Measurements from ENCODE around the gene SERPINA3. TPM values are rescaled to one million over a fixed set of nuclear protein-coding genes. Genes with fewer than 3 reads are reported as not detected.

The SERPINA3 gene
- total RNA-seq, 2 donors from 2014 or later = 5.7 to 11.8 TPM

- H3K27ac ChIP-seq = no peak overlapping the region
- no peaks in the 10 kb centered on the region for H3K27me3 ChIP-seq
- H3K4me1 ChIP-seq = no peaks in the 10 kb centered on the region
- no peak overlapping the region for H3K4me3 ChIP-seq
- no peak overlapping the region for H3K9ac ChIP-seq (ENCODE audit: low read depth in 2 of 2, low read length in 2 of 2)
- no peaks in the 10 kb centered on the region for H3K36me3 ChIP-seq
- no peaks in the 10 kb centered on the region for H3K9me3 ChIP-seq
- intact Hi-C loops (cut with DNase I) = no loop called here
- TF ChIP-seq, protein P1, sequence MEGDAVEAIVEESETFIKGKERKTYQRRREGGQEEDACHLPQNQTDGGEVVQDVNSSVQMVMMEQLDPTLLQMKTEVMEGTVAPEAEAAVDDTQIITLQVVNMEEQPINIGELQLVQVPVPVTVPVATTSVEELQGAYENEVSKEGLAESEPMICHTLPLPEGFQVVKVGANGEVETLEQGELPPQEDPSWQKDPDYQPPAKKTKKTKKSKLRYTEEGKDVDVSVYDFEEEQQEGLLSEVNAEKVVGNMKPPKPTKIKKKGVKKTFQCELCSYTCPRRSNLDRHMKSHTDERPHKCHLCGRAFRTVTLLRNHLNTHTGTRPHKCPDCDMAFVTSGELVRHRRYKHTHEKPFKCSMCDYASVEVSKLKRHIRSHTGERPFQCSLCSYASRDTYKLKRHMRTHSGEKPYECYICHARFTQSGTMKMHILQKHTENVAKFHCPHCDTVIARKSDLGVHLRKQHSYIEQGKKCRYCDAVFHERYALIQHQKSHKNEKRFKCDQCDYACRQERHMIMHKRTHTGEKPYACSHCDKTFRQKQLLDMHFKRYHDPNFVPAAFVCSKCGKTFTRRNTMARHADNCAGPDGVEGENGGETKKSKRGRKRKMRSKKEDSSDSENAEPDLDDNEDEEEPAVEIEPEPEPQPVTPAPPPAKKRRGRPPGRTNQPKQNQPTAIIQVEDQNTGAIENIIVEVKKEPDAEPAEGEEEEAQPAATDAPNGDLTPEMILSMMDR (IDR thresholded peaks at IDR 0.05) = no peak
- DNase-seq = no peak
These were observed 25.6 kb upstream of the SERPINA3 start for GRCh38 chr14:94586635-94587034.

DNA sequence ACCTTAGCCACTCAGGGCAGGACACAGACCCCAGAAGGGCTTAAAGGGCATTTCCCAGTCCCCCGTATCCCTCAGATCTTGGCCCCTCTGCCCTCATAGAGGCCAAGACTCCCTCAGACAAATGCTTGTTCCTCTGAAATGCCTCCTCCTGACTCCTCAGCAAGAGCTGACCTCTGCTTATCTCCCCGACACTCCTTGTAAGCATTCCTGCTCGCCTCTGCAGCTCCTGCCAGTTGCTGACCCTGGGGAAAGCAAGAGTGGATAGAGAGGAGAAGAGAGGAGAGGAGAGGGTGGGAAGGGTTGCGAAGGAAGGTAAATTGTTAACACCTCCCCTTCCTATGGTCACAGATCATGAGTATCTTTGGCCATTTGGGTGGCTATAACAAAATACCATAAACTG lies 23.9 kb upstream of the SERPINA3 start:
- TF ChIP-seq, protein P1 (IDR thresholded peaks at IDR 0.05) = no peak
- Histone ChIP-seq H3K9me3 (no peaks in the 10 kb centered on the region), H3K27me3 (no peaks in the 10 kb centered on the region), H3K9ac (ENCODE audit: low read depth in 2 of 2, low read length in 2 of 2) (no peak overlapping the region), H3K4me1 (no peaks in the 10 kb centered on the region), H3K27ac (no peak overlapping the region), H3K4me3 (no peak overlapping the region), H3K36me3 (no peaks in the 10 kb centered on the region)
- intact Hi-C loops (cut with DNase I) = no loop called here
- no peak for DNase-seq

DNA sequence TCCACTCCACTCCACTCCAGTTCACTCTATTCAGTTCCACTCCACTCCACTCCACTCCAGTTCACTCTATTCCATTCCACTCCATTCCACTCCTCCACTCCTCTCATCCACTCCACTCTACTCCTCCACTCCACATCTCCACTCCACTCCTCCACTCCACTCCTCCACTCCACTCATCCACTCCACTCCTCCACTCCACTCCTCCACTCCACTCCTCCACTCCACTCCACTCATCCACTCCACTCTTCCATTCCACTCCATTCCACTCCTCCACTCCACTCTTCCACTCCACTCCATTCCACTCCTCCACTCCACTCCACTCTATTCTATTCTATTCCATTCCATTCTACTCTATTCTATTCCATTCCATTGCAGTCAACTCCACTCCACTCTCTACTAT lies 21.1 kb upstream of the SERPINA3 start:
- TF ChIP-seq, protein P1 (IDR thresholded peaks at IDR 0.05) = no peak
- DNase-seq = no peak
- Histone ChIP-seq H3K36me3 (no peaks in the 10 kb centered on the region), H3K4me1 (no peaks in the 10 kb centered on the region), H3K4me3 (no peak overlapping the region), H3K9ac (ENCODE audit: low read depth in 2 of 2, low read length in 2 of 2) (no peak overlapping the region), H3K9me3 (no peaks in the 10 kb centered on the region), H3K27ac (no peak overlapping the region), H3K27me3 (no peaks in the 10 kb centered on the region)
- intact Hi-C loops (cut with DNase I) = no loop called here

- Histone ChIP-seq H3K36me3 (no peaks in the 10 kb centered on the region), H3K4me3 (no peak overlapping the region), H3K4me1 (no peaks in the 10 kb centered on the region), H3K9me3 (no peaks in the 10 kb centered on the region), H3K27ac (no peak overlapping the region), H3K9ac (ENCODE audit: low read depth in 2 of 2, low read length in 2 of 2) (no peak overlapping the region), H3K27me3 (no peaks in the 10 kb centered on the region)
- intact Hi-C loops (cut with DNase I) = no loop called here
- TF ChIP-seq, protein P1 (IDR thresholded peaks at IDR 0.05) = no peak
- DNase-seq = no peak
These were observed 20.3 kb upstream of the SERPINA3 start for GRCh38 chr14:94591871-94592270.

DNA sequence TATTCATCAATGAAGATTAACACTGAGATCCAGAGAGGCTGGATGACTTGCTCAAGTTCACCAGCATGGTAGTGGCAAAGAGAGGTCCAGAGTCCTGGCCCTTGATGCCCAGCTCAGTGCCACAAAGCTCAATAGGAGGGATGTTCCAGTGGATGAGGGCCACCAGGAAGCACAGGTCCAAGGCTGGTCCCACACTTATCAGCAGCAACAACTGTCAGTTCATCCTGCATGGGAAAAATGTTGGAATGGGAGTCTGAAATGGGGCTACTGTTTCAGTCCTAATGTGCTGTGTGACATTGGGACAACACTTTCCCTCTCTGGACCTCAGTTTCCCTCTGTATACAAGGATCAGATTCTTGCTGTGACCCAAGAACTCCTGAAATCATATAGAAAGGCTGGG lies 19.7 kb upstream of the SERPINA3 start:
- no peaks in the 10 kb centered on the region for H3K27me3 ChIP-seq
- H3K27ac ChIP-seq = no peak overlapping the region
- no peak overlapping the region for H3K4me3 ChIP-seq
- DNase-seq = no peak
- no peaks in the 10 kb centered on the region for H3K9me3 ChIP-seq
- TF ChIP-seq, protein P1 (IDR thresholded peaks at IDR 0.05) = no peak
- H3K9ac ChIP-seq (ENCODE audit: low read depth in 2 of 2, low read length in 2 of 2) = no peak overlapping the region
- no peaks in the 10 kb centered on the region for H3K4me1 ChIP-seq
- no peaks in the 10 kb centered on the region for H3K36me3 ChIP-seq
- intact Hi-C loops (cut with DNase I) = no loop called here

GRCh38 chr14:94593376-94593748 lies 18.8 kb upstream of the SERPINA3 start:
- intact Hi-C loops (cut with DNase I) = no loop called here
- Histone ChIP-seq H3K9ac (ENCODE audit: low read depth in 2 of 2, low read length in 2 of 2) (no peak overlapping the region), H3K36me3 (no peaks in the 10 kb centered on the region), H3K27ac (no peak overlapping the region), H3K27me3 (no peaks in the 10 kb centered on the region), H3K4me1 (no peaks in the 10 kb centered on the region), H3K4me3 (no peak overlapping the region), H3K9me3 (no peaks in the 10 kb centered on the region)
- DNase-seq = no peak
- TF ChIP-seq, protein P1 (IDR thresholded peaks at IDR 0.05) = no peak

All from colonic mucosa (tissue), 4 donors.